ENCODE data around the gene SEMA3B. TPM values are rescaled to one million over a fixed set of nuclear protein-coding genes. Genes with fewer than 3 reads are reported as not detected.
A peak's percentile ranks its signal among the peaks of the same experiment; 100 is the strongest.

SEMA3B gene
- total RNA-seq, 2 donors from 2014 or later = 1.2 to 2.3 TPM

GRCh38 chr3:50232303-50232702 lies 36.6 kb upstream of the SEMA3B start:
- Mint-ChIP-seq H3K4me1 (peaks cover 8% of the 10 kb centered on the region), H3K36me3 (ENCODE audit: low read depth) (peaks cover 12% of the 10 kb centered on the region), H3K27ac (peak overlapping the region; percentile 65), H3K9me3 (no peaks in the 10 kb centered on the region), H3K4me3 (no peak overlapping the region), H3K27me3 (no peaks in the 10 kb centered on the region)
- ATAC-seq (replicated peaks) = no peak

- Mint-ChIP-seq H3K4me1 (peaks cover 8% of the 10 kb centered on the region), H3K36me3 (ENCODE audit: low read depth) (peaks cover 21% of the 10 kb centered on the region), H3K4me3 (no peak overlapping the region), H3K27ac (peak overlapping the region; percentile 65), H3K27me3 (no peaks in the 10 kb centered on the region), H3K9me3 (no peaks in the 10 kb centered on the region)
- ATAC-seq (replicated peaks) = no peak
Observed at GRCh38 chr3:50233176-50233575, 35.8 kb upstream of the SEMA3B start.

GRCh38 chr3:50235716-50236483 lies 33.0 kb upstream of the SEMA3B start, which contains the start of gene GNAI2:
TSS of gene GNAI2 (plus strand) at chr3:50236204. CDS start at chr3:50236336, 132 bp downstream.
- peaks cover 13% of the 10 kb centered on the region for H3K4me1 Mint-ChIP-seq
- peak; percentile 93 for ATAC-seq (replicated peaks)
- H3K27me3 Mint-ChIP-seq = no peaks in the 10 kb centered on the region
- peaks cover 46% of the 10 kb centered on the region for H3K36me3 Mint-ChIP-seq (ENCODE audit: low read depth)
- peak within 1 kb of the TSS; percentile 98 for H3K27ac Mint-ChIP-seq
- H3K4me3 Mint-ChIP-seq = peak within 1 kb of the TSS; percentile 99
- H3K9me3 Mint-ChIP-seq = no peaks in the 10 kb centered on the region

GRCh38 chr3:50236484-50237132 lies 32.3 kb upstream of the SEMA3B start:
- Mint-ChIP-seq H3K4me3 (peak overlapping the region; percentile 99), H3K36me3 (ENCODE audit: low read depth) (peaks cover 51% of the 10 kb centered on the region), H3K9me3 (no peaks in the 10 kb centered on the region), H3K27me3 (no peaks in the 10 kb centered on the region), H3K27ac (peak overlapping the region; percentile 98), H3K4me1 (peaks cover 19% of the 10 kb centered on the region)
- ATAC-seq (replicated peaks) = no peak

- peaks cover 25% of the 10 kb centered on the region for H3K4me1 Mint-ChIP-seq
Observed at GRCh38 chr3:50237133-50237651, 31.8 kb upstream of the SEMA3B start.

GRCh38 chr3:50237754-50238548 lies 31.0 kb upstream of the SEMA3B start:
- Mint-ChIP-seq H3K9me3 (no peaks in the 10 kb centered on the region), H3K4me3 (peak overlapping the region; percentile 99), H3K36me3 (ENCODE audit: low read depth) (peaks cover 56% of the 10 kb centered on the region), H3K27ac (peak overlapping the region; percentile 98), H3K27me3 (no peaks in the 10 kb centered on the region), H3K4me1 (peaks cover 32% of the 10 kb centered on the region)
- peak; percentile 58 for ATAC-seq (replicated peaks)

More at GRCh38 chr3:50237133-50237651, 31.8 kb upstream of the SEMA3B start:
- no peak for ATAC-seq (replicated peaks)
- H3K4me3 Mint-ChIP-seq = peak overlapping the region; percentile 99
- peaks cover 51% of the 10 kb centered on the region for H3K36me3 Mint-ChIP-seq (ENCODE audit: low read depth)
- H3K27ac Mint-ChIP-seq = peak overlapping the region; percentile 98
- no peaks in the 10 kb centered on the region for H3K9me3 Mint-ChIP-seq
- H3K27me3 Mint-ChIP-seq = no peaks in the 10 kb centered on the region

- peaks cover 60% of the 10 kb centered on the region for H3K36me3 Mint-ChIP-seq (ENCODE audit: low read depth)
- H3K9me3 Mint-ChIP-seq = no peaks in the 10 kb centered on the region
- peak overlapping the region; percentile 98 for H3K27ac Mint-ChIP-seq
- H3K27me3 Mint-ChIP-seq = no peaks in the 10 kb centered on the region
- peak overlapping the region; percentile 99 for H3K4me3 Mint-ChIP-seq
- no peak for ATAC-seq (replicated peaks)
- H3K4me1 Mint-ChIP-seq = peaks cover 35% of the 10 kb centered on the region
Observed at GRCh38 chr3:50238549-50239026, 30.4 kb upstream of the SEMA3B start.

- no peaks in the 10 kb centered on the region for H3K27me3 Mint-ChIP-seq
- H3K36me3 Mint-ChIP-seq (ENCODE audit: low read depth) = peaks cover 70% of the 10 kb centered on the region
- H3K4me1 Mint-ChIP-seq = peaks cover 42% of the 10 kb centered on the region
- no peak for ATAC-seq (replicated peaks)
- peak overlapping the region; percentile 99 for H3K4me3 Mint-ChIP-seq
- H3K27ac Mint-ChIP-seq = peak overlapping the region; percentile 75
- no peaks in the 10 kb centered on the region for H3K9me3 Mint-ChIP-seq
Observed at GRCh38 chr3:50239649-50240048, 29.3 kb upstream of the SEMA3B start.

GRCh38 chr3:50241163-50241562 lies 27.8 kb upstream of the SEMA3B start:
- Mint-ChIP-seq H3K27ac (peak overlapping the region; percentile 99), H3K36me3 (ENCODE audit: low read depth) (peaks cover 70% of the 10 kb centered on the region), H3K9me3 (no peaks in the 10 kb centered on the region), H3K27me3 (no peaks in the 10 kb centered on the region), H3K4me1 (peaks cover 37% of the 10 kb centered on the region), H3K4me3 (peak overlapping the region; percentile 99)
- no peak for ATAC-seq (replicated peaks)

- Mint-ChIP-seq H3K4me3 (peak overlapping the region; percentile 99), H3K36me3 (ENCODE audit: low read depth) (peaks cover 69% of the 10 kb centered on the region)
Observed at GRCh38 chr3:50241713-50242380, 27.1 kb upstream of the SEMA3B start.

GRCh38 chr3:50242381-50242770 lies 26.6 kb upstream of the SEMA3B start:
- no peaks in the 10 kb centered on the region for H3K9me3 Mint-ChIP-seq
- H3K27me3 Mint-ChIP-seq = no peaks in the 10 kb centered on the region
- H3K4me1 Mint-ChIP-seq = peaks cover 47% of the 10 kb centered on the region
- peak overlapping the region; percentile 99 for H3K4me3 Mint-ChIP-seq
- H3K36me3 Mint-ChIP-seq (ENCODE audit: low read depth) = peaks cover 67% of the 10 kb centered on the region
- ATAC-seq (replicated peaks) = no peak
- H3K27ac Mint-ChIP-seq = peak overlapping the region; percentile 99

More at GRCh38 chr3:50241713-50242380, 27.1 kb upstream of the SEMA3B start:
- no peaks in the 10 kb centered on the region for H3K27me3 Mint-ChIP-seq
- peaks cover 42% of the 10 kb centered on the region for H3K4me1 Mint-ChIP-seq
- no peaks in the 10 kb centered on the region for H3K9me3 Mint-ChIP-seq
- peak overlapping the region; percentile 99 for H3K27ac Mint-ChIP-seq
- ATAC-seq (replicated peaks) = no peak

- Mint-ChIP-seq H3K36me3 (ENCODE audit: low read depth) (peaks cover 61% of the 10 kb centered on the region), H3K4me1 (peaks cover 48% of the 10 kb centered on the region), H3K9me3 (no peaks in the 10 kb centered on the region), H3K27me3 (no peaks in the 10 kb centered on the region), H3K27ac (peak overlapping the region; percentile 99), H3K4me3 (peak overlapping the region; percentile 99)
- peak; percentile 29 for ATAC-seq (replicated peaks)
Observed at GRCh38 chr3:50242851-50243542, 25.9 kb upstream of the SEMA3B start.

GRCh38 chr3:50243543-50243895 lies 25.4 kb upstream of the SEMA3B start:
- H3K36me3 Mint-ChIP-seq (ENCODE audit: low read depth) = peaks cover 59% of the 10 kb centered on the region
- no peaks in the 10 kb centered on the region for H3K9me3 Mint-ChIP-seq
- ATAC-seq (replicated peaks) = no peak

More at GRCh38 chr3:50243543-50243895, 25.4 kb upstream of the SEMA3B start:
- peaks cover 52% of the 10 kb centered on the region for H3K4me1 Mint-ChIP-seq
- H3K27me3 Mint-ChIP-seq = no peaks in the 10 kb centered on the region
- H3K27ac Mint-ChIP-seq = peak overlapping the region; percentile 99
- H3K4me3 Mint-ChIP-seq = peak overlapping the region; percentile 99
